GM12873 (cell line): ENCODE data around the gene SRGAP1.

ENCODE experiments used
- TF ChIP-seq, protein P1 (sequence below): IDR thresholded peaks from 2 replicates; pipeline ENCODE4 v1.5.1; 2012; ENCODE audit warnings: low read depth, mild to moderate bottlenecking, moderate library complexity, low read length, control low read depth; ENCODE audit not compliant: insufficient read depth; ENCODE audit errors: missing control alignments

SRGAP1 gene

DNA sequence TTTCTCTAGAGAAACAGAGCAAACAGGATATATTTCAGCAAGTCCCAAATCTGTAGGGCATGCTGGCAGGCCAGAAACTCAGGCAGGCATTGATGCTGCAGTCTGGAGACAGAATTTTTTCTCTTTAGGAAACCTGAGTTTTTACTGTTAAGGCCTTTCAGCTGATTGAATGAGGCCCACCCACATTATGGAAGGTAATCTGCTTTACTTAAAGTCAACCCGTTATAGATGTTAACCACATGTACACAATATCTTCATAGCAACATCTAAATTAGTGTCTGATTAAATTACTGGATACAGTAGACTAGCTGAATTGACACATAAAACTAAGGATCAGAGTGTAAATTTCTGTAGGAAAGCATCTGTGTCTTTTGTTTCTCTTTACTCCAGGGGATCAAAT is 65.2 kb downstream of the SRGAP1 start:
- TF ChIP-seq, protein P1, sequence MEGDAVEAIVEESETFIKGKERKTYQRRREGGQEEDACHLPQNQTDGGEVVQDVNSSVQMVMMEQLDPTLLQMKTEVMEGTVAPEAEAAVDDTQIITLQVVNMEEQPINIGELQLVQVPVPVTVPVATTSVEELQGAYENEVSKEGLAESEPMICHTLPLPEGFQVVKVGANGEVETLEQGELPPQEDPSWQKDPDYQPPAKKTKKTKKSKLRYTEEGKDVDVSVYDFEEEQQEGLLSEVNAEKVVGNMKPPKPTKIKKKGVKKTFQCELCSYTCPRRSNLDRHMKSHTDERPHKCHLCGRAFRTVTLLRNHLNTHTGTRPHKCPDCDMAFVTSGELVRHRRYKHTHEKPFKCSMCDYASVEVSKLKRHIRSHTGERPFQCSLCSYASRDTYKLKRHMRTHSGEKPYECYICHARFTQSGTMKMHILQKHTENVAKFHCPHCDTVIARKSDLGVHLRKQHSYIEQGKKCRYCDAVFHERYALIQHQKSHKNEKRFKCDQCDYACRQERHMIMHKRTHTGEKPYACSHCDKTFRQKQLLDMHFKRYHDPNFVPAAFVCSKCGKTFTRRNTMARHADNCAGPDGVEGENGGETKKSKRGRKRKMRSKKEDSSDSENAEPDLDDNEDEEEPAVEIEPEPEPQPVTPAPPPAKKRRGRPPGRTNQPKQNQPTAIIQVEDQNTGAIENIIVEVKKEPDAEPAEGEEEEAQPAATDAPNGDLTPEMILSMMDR = no peak

DNA sequence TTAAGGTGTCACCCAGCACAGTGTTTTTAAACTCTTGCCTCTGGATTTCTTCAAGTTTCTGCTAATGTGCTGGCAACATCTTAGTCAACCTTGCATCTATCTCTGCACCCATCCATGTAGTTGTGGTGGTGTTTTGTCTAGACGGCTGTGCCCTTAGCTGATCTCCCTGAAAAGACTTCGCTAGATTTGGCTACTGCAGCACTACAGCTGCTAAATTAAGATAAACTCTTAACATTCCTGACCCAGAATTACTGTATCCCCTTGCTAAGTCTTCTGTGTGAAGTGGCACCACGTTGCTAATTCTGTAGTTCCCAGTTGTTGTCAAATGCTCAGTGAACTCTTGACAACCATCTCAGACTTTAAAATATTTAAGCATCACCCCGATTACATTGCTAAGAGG is 66.8 kb downstream of the SRGAP1 start:
- TF ChIP-seq, protein P1 = no peak

DNA sequence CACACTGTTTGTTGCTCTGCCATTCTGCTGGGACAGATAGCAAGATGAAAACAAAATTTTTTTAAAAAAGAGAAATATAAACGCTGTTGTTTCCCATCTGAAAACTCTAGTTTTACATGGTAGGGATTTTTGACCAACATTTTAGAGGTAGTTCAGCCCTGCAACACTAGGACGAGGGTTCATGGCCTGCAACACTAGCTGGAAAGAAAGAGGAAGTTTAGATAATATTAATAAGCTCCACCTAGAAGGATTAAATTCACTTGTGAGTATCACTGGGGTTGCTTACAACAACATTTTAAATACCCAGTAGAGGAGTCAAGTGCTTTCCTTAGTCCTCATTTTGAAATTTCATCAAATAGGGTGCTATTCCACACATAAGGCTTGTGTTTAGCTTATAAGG is 68.2 kb downstream of the SRGAP1 start:
- TF ChIP-seq, protein P1 = no peak

DNA sequence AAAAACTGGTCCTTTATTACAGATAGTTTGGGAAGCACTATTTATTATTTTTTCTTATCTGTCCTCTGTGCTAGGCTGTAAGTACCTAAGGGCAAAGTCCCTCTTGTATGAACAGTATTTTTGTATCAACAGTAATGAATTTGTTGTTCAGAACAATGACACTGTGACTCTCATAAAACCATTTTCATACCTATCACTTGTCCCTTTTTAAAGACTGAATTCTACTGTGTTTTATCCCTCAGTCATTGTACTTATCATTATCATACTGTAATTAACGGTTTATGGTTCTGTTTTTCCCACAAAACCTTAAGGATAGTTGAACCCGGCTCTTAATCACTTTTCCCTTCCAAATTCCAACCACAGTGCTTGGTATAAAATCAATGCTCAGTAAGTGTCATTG is 69.4 kb downstream of the SRGAP1 start:
- TF ChIP-seq, protein P1 = no peak

DNA sequence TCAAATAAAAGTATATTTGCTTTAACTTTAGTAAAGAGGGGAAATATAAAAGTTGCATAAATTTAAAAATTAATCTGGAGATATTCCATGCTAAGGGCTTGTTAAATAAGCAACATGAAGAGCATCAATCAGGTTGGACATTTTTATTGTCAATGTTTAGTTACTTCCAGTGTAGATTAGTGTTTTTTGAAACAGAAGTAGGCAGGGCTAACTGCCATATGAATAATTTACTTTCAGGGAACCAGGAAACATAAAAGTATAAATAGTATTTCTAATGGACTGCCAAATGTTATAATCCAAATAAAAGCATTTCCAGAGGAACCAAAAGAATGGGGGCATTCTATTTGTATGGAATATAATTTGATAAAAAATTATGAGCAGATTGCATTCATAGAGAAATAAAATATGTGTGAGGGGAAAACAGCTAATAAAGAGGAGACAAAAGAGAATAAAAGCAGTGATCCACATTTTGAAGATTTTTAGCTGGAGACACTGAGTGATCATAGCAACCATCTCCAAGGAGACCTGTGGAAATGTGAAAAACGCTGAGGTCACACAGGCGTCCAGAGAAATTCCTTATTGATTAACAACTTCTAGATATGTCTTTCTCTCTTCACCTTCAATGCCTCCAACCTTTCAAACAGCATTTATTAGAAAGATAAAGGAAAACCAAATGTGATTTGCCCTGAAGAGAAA is 70.8 kb downstream of the SRGAP1 start:
- TF ChIP-seq, protein P1 = no peak

DNA sequence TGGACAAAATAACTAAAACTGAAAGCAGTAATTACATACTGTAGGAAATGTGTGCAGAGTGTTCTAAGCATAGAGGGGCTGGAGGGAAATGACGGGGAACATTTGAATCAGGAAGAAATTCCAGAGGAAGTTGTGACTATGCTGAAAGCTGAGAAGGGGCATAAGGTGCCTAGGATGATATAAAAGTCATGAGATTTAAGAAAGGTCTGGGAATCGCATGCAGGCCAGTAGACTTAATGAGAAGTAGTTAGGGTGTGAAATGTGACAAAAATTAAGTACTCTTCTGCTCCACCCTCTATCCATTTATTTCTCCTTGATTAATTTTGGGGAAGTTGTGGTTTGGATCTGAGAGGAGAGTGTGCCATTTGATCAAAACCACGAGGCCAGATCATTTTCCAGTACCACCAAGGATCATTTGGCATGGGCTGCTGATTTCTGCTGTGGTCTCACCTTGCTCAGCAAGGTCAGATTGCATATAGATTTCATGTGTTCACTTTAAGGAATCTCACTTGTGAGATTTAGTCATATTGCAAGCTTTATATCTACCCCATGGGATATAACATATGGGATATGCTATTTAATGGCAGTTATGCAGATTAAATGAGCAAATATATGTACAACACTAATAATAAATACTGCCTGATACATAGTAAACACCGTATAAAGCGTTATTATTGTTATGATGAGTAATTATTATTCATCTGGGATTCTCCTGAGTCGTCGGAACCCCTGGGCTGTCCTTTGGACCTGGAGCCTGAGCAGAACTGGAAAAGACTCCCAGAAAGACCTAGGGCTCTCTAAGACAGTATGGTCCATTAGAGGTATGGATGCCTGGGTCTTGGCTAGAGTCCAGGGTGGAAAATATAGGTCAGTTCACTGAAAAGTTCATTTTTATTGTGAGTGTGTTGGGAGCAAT is 72.3 kb downstream of the SRGAP1 start:
- TF ChIP-seq, protein P1 = no peak

DNA sequence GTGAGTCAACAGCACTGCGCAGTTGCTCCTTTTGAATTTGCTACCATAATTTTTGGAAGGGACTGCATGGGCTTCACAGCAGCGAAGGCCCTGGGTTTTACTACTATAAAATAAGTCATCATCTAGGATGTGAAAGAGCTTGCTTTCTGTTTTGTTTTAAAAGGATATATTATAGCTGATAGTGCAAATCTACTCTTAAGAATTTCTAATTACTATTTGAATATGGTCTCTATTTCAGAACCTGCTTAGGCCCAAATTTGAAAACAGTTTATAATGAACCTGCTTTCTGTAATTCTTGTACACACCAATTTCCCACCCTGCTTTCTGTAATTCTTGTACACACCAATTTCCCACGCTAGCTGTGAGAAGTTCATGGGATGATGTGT is 73.0 kb downstream of the SRGAP1 start:
- TF ChIP-seq, protein P1 = no peak
